SIG-M5 treated with dmso at 0.1 percent for 504 hours (cell line): Measurements from ENCODE around the gene CD74.

Source experiments
- DNase-seq: peaks from one replicate; lab custom pipeline; 2025; ENCODE audit not compliant: unreplicated experiment; lab: John Stamatoyannopoulos, UW

Gene CD74

DNA sequence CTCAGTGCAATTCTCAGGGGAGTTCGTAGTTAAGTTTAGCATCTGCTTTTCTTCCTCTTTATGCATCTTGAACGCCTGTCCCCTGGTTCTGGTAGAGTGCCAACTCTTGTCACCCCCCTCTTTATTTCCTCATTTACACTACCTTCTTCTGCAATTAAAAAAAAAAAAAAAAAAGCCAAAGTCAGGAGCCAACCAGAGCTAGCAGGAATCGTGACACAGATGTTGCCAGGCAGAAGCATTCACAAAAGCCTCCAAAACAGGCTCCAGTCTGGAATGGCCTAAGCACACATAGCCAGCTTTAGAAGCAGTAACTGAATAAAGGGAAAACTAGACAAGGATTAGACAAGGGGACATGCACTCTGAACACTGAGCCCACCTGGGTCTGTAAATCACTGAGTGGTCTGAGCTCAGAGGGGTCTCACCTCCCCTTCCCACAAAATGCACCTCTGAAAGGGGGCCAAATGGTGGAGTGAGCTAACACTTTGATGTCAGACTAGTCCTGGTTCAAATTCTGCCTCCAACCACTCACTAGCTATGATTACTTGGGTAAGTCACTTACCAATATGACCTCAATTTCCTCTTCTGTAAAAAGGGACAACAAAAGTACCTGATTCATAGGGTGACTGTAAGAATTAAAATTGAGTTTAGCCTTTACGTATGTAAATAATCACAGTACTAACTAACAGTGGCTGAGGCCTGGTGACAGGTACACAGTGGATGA, 2.0 kb downstream of the CD74 start:
- peak; percentile 96 for DNase-seq

DNA sequence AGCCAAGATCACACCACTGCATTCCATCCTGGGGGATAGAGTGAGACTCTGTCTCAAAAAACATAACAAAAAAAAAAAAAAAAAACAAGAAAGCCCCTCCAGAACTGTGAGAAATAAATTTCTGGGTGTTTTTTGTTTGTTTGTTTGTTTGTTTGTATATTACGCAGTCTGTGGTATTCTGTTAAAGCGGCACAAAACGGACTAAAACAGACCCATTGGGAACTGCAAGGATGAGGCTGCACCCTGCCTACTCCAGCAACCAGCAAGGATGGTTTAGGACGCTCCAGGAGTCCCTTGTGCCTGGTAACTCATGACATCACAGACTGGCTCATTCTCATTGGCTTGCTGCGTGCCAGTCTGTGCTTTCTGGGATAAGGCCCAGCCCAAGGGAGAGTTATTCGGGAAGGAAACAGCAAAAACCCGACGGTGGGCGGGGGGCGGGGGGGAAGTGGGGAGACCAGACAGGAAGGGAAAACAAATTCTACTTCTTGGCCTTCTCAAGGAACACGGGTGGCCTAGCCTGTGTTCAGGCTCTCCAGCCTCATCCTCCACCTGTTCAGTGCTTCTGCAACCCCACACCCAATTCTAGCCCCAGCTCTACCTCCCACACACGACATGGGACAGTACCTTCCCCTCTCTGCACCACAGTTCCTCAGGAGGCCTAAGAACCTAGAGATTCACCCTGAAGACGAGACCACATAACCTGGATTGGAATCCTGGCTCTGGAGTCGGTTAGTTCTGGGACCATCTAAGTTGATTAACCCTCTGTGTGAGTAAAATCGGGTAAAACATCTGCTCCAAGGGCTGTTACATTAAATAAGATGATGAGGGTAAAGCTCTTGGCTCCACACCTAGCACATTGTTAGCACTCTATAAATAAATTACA, 2.8 kb downstream of the CD74 start:
- DNase-seq = peak; percentile 84

DNA sequence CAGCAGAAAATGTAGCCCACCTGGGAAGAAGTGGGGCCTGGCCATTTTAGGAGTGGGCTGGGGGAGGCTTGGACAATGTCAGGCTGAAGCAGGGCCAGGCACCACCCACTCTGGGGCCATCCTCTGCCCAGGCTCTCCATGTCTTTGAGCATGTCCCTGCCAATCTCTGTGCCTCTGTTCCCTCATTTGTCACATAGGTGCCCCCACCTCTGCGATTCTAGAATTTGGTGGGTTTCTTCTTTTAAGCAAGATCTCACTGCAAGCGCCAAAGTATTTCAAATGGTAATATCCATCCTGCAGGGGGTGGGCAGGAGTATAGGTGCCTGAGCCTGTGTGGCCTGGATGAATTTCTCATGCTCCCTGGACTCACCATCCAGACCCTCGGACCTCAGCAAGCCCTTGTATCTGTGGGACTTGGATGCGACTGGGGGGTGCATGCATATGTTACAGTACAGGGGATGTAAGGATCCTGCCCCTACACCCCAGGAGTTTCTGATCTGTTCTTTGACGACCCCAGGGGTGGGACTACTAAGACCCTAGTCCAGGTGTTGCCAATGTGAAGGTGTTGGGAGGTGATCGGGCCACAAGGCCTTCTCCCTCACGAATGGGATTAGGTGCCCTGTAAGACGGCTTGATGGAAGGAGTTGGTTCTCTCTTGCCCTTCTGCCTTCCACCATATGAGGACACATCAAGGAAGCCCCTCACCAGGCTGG, 4.3 kb downstream of the CD74 start:
- DNase-seq = no peak

DNA sequence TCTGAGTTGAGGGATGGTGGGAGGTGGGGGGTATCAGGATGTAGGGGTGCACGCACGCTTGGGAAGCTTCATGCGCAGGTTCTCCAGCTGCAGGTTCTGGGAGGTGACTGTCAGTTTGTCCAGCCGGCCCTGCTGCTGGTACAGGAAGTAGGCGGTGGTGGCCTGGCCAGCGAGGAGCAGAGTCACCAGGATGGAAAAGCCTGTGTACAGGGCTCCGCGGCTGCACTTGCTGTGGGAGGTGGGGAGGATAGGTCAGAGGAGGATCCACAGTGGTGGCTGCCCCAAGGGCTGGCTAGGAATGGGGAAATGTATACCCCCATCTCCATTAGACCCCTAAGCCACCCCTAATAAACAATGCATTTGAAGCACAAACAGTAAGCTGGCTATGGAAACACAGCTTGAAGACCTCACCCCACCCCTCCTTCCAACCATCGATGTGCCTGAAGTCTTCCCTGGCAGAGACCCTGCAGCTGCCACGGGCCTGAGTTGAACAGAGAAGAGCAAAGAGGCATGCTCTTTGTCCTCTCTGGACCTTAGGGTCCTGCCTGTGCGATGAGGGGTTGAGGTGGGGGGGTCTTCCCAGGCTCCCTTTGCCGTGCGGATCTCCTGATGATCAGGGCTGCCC, 5.5 kb downstream of the CD74 start:
- no peak for DNase-seq

DNA sequence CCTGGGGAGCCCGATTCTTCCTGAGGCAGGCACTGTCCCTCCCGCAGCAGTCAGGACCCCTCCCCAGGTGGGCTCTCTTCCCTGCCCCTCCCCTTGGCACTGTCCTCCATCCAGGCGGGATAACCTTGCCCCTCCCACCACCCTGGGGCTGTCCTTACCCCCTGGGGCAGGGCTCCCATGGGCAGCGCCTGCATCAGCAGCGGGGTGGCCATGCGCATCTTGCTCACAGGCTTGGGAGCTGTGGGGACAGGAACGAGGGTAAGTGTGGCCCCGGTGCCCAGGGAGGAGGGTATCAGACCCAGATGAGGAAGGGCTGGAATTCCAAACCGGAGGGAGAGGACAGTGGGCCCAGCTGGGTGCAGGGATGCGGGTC, 6.0 kb downstream of the CD74 start:
- DNase-seq = no peak

DNA sequence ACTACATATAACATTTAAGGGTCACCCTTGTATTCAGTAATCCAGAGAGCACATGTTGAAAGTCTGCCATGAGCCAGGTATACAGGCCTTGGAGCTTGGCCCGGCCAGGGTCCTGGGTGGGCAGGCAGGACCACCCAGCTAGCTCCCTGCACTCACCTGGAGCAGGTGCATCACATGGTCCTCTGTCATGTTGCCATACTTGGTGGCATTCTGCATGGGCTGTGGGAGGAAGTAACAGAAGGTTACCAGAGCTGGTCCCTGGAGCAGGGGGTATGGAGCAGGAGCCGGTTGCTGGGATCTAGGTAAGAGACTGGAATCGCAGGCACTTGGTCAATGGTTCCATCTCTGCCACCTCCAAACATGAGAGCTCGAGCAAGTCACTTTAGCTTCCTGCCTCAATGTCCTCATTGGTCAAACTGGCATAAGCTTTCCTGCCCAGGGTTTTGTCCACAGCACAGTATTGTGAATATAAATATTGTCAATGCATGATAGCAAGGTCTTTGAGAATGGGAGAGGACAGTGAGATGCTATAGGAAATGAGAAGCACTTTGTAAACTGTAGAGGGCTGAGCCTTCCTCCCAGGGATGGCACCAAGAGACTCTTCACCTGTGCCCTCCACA, 6.5 kb downstream of the CD74 start:
- DNase-seq = no peak

DNA sequence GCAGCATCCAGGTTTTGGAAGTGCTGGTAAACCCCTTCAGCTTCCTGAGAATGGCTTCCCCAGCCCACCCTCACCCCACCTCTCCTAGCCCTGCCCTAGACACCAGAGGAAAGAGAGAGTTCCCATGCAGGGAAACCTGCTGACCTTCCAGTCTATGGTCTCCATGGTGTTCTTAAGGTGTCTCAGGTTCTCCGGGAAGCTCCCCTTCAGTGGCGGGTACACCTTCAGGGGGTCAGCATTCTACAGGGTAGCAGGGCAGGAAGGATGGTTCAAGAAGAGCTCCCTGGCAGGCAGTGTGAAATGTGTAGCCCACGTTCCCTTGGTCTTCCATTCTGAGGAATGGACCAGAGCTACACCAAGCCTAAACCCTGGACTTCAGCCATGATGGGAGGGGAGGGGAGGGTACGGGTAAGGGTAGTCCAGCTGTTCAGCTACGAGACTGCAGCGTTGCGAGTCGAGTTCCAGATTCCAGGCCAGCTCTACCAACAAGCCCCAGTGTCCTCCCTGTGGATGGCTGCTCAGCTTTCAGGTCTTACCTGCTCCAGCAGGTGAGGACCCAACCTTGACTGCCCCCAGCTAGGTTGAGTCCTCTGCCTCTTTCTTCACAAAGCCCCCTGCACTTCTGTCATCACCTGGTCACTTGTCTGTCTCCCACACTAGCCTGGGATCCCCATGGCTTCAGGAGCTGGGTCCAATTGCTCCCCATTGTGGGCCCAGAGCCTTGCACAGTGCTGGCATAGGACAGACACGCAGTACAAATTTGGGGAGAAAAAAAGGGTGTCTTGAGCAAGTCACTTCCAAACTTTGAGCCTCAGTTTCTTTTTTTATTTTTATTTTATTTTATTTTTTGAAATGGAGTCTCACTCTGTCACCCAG, 7.5 kb downstream of the CD74 start:
- DNase-seq = no peak

DNA sequence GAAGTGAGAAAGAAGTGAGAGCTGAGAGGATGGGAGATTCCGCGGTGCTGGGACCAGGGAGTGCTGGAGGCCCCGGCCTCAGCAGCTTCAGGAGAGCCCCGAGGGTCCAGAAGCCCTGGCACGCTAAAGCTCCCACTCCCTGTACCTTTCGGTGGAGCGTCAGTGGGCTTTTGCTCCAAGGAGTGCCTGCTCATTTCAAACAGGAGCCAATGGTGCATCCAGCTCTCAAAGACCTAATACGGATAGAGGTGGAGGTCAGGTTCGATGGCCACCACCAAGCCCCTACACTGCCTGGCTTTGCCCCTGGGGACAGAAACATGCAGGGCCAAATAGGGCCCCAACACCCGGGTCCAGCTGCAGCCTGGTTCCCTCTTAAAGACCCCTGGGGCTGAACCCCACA, 8.2 kb downstream of the CD74 start:
- DNase-seq = no peak

DNA sequence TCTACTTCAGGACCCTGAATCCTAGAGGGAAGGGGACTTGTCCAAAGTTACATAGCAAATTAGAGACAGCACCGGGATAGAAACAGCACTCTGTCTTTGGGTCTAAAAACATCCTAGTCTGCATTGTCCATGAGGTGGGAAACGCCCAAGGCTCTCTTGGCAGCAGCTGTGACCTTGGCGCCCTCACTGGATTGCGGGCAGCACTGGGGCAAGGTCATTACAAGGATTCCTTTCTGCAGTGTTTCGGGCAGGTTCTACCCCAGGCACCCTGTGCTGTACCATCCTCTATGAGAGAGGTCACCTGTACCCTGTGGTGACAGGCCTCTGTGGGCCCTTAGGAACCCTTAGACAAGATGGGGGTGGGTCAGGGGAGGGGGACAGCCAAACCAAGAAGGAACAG, 8.6 kb downstream of the CD74 start:
- no peak for DNase-seq

DNA sequence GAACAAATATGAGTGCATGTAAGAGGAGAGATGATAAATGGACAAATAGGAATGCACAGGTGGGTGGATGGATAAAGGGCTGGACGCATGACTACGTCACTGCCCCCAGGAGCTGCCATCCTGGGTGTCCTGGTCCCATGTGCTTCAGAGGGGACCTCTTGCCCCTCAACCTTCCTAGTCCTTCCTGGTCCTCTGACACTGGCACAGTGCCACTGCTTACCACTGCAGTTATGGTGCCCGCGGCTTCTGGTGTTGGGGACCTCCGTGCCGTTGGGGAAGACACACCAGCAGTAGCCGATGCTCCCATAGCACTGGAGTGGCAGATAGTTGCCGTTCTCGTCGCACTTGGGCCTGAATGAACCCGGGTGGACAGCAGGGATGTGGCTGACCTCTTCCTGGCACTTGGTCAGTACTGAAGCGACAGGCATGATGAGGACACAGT, 9.8 kb downstream of the CD74 start:
- no peak for DNase-seq

DNA sequence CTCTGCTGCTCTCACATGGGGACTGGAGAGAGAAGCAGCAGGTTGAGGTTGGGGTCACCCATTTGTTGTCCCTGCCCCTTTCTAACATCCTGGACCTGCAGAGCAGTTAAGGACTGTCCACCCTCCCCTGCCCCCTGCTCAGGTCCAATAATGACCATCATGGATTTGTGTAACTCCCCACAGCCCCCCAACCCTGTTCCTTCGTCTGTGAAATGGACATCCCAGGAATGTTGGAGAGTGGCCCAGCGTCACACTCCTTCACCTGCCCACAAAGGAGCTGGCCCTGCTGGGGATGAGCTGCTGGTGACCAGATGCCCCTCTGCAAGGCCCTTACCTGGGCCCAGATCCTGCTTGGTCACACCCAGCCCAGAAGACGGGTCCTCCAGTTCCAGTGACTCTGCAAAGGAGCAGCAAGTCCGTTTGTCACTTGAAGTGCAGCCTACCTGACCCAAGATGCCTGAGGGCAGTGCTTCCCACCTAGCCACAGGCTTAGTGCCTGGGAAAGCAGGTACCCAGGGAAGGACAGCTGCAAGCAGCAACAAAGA, 10.4 kb downstream of the CD74 start:
- no peak for DNase-seq

DNA sequence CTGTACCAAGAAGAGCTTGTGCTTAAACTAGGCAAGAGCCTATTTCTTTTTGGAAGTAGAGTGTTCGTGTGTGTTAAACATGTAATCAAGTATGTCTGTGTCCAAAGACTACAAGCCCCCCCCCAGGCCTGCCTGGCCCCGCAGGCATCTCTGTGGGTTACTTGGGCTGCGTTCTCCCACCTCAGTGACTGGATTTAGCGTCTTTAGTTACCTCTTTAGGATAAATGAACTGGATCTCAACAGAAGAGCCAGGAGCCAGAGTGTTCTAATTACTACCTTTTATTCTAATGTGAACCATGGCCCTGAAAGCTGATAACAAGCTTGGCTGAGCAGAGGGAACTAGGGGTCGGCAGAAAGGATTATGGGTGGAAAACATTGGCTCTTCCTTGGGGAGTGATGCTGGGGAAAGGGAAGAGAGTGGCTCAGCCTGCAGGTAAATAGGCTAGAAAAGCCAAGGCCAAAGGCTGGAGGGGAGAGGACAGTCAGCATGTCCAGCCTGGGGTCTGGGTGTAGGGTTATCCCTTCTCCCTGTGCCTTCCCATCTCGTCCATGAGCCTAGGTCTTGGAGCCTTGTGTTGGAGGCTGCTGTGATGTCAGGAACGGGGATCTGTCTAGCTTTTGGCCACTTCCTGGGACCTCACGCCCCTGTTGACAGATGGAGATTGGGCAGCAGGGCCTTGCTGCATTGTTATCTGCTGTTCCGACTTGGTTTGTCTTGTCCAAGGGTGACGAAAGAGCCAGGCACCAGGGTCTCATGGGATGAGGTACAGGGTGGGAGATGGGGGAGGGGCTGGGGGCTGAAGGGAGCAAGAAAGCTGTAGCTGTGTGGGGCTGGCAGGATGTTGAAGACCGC, 11.1 kb downstream of the CD74 start:
- DNase-seq = no peak

DNA sequence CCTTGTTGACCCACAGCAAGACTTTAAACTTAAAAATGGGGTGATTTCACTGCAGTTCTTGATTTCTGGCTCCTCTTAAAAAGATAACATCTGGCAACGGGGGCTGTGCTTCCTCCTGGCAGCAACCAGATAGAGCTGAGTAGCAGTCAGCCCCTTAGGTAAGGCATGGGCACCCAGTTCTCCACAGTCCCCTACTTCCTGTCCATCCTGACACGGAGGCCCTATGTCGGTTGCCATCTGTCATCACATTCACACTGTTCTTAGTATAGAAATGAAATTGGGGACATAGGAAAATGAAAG, 11.7 kb downstream of the CD74 start:
- no peak for DNase-seq

DNA sequence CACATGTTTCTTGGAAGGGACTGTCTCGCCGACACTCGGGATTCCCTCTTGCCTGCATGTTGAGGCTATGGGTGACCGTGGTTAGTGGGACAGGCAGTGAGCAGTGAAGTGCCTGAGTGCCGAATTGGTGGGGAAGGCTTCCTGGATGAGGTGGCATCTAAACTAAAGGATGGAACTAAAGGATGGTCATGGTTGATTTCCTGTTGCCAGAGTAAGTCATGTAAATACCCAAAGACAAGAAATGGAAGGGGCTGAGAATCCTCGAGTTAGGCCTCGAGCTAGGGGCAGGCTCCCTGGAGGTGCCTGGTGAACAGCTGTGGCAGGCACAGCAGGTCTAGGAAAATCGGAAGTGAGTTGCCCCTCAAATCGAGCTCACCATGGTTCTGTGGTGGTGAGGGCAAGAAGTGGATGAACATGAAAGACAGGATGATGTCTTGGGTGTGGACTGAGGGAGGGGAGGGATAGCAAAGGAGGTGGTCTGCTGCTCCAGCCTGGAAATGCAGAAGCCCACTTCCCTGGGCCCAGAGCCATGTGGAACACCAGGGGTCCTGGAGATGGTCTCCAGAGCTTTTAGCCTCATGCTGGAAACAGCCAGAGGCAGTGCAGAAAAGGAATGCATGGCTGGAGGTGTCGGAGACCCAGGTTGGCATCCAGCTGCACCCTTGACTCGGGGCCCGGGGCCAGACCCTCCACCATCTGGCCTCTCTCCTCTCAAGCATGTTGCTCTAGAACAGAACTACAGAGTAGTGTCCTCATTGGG, 12.2 kb downstream of the CD74 start:
- DNase-seq = no peak

DNA sequence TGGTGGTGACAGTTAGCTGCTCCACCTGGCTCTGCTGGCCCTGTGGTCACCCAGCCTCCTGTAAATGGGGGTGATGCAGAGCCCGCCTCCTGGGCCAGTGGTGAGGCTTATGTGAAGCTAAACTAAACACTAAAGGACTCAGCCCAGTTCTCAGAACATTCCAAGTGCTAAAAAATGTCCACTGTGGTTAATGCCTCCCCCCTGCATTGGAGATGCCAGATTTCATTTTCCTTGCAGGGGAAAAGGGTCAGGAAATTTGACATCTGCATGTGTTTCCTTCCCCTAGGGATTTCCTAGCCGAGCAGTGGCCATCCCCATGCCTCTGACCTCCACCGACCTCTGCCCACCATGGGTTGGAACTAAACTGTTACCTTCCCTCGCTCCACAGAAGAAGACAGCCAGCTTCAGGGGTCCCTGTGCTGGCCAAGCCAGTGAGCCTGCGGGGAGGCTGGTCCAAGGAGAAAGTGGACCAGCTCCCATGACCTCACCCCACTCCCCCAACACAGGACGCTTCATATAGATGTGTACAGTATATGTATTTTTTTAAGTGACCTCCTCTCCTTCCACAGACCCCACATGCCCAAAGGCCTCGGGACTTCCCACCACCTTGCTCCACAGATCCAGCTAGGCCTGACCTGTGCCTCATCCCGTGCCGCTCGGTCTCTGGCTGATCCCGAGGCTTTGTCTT, 13.0 kb downstream of the CD74 start:
- DNase-seq = no peak

DNA sequence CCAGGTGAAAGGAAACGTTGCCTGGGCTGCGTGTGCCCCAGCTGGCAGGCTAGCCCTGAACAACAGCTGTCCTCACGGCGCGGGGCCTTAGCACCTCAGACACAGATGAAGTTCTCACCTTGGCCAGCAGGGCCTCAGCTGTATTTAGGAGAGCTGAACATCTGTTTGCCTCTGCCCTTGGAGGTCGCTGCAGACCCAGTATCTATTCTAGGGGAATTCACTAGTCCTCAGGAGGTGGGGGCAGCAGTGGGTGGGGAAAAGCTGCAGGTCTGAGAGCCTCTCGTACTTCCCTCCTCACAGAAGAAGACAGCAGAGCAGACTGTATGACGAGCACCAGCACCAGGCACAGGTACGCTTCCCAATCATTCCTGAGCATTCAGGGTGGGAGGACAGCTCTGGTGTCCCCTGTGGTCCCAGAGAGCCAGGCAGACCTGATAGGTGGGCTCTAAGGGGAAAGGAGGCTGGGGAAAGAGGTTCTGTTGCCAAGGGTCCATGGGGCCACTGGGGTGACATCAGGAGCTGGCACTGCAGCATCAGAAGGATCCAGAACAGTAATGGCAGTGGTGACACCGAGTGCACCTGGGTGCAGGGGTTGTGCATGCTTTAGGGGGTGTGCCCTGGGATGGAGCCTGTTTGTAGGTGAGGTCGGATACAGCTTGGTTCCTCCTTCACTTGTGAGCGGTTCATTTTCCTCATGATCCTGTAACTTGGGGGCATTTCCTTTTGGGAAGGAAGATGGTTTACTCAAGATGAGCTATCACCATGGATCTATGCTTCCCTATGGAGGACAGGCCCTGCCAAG, 13.8 kb downstream of the CD74 start:
- no peak for DNase-seq
